GM21360 (cell line): ENCODE data around the gene RPL28.
"Not testable (repeated sequence)": the region's sequence is repeated elsewhere in the genome, so short reads cannot be mapped to it uniquely, and the experiment has no call there.

ENCODE experiments used
- ATAC-seq: cut with Tn5 transposase; IDR thresholded peaks from one replicate; pipeline ENCODE4 v1.9.1; 2021; ENCODE audit warnings: mild to moderate bottlenecking, moderate library complexity; ENCODE audit not compliant: unreplicated experiment

RPL28 gene

GRCh38 chr19:55446060-55446459 lies 60.3 kb downstream of the RPL28 start:
- no peak for ATAC-seq

- ATAC-seq: no peak
These were observed 61.9 kb downstream of the RPL28 start for GRCh38 chr19:55447421-55448174.

GRCh38 chr19:55448175-55448490 lies 62.4 kb downstream of the RPL28 start:
- ATAC-seq: not testable (repeated sequence)

- no peak for ATAC-seq
These were observed 63.7 kb downstream of the RPL28 start for GRCh38 chr19:55449469-55449868.

- no peak for ATAC-seq
These were observed 65.6 kb downstream of the RPL28 start for GRCh38 chr19:55451163-55451964.

- no peak for ATAC-seq
These were observed 66.4 kb downstream of the RPL28 start for GRCh38 chr19:55451965-55452748.
